ENCODE data around the gene KRT83. TPM values are rescaled to one million over a fixed set of nuclear protein-coding genes. Genes with fewer than 3 reads are reported as not detected.
A peak's percentile ranks its signal among the peaks of the same experiment; 100 is the strongest.
"Not testable (repeated sequence)": the region's sequence is repeated elsewhere in the genome, so short reads cannot be mapped to it uniquely, and the experiment has no call there.

KRT83 gene
- total RNA-seq, 2 donors from 2014 or later = not detected

- intact Hi-C loops (cut with DNase I, micrococcal nuclease) = no loop called here
- DNase-seq (no peak), ATAC-seq (no peak)
These were observed 3.6 kb downstream of the KRT83 start for GRCh38 chr12:52317468-52318052.

DNA sequence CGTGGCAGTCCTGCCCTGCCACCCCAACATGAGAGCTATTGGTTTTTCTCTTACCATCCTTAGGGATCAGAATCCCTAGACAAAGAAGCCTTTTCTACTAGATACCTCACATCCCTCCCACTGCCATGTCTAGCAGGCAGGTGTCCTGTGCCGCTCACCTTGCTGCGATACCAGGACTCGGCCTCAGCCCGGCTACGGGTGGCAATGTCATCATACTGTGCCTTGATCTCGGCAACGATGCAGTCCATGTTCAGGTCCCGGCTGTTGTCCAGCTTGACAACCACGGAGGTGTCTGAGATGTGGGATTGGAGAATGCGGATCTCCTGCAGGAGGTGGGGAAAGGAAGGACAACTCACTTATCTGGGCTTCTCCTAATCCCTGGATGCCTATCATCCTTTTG, 4.5 kb downstream of the KRT83 start:
- no peak for ATAC-seq
- no peak for DNase-seq
- intact Hi-C loops (cut with DNase I, micrococcal nuclease) = no loop called here

DNA sequence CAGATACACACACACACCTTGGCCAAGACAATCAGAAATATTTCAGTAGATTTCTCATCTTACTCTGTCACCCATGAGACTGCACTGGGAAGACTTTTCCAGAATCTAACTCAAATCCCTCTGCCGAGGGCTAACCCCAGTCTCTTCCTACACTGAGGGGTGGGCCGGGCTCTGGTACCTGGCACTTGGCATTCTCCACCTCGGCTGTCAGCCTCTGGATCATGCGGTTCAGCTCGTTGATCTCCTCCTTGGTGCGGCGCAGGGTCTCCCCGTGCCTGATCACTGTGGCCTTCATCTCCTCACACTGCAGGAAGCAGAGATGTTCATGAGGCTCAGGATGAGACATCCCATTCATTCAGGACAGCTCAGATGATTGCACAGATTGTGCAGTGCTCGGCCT, 4.9 kb downstream of the KRT83 start:
- intact Hi-C loops (cut with DNase I, micrococcal nuclease) = no loop called here
- no peak for DNase-seq
- no peak for ATAC-seq

GRCh38 chr12:52315721-52316120, 5.5 kb downstream of the KRT83 start:
- peak in 1 of 2 donors; percentile 26 for DNase-seq
- intact Hi-C loops (cut with DNase I, micrococcal nuclease); ATAC-seq: not testable (repeated sequence)

GRCh38 chr12:52314511-52314910, 6.7 kb downstream of the KRT83 start:
- ATAC-seq (no peak), DNase-seq (no peak)
- intact Hi-C loops (cut with DNase I, micrococcal nuclease) = no loop called here

GRCh38 chr12:52313926-52314325, 7.3 kb downstream of the KRT83 start:
- no peak for ATAC-seq
- intact Hi-C loops (cut with DNase I, micrococcal nuclease) = no loop called here
- no peak for DNase-seq

DNA sequence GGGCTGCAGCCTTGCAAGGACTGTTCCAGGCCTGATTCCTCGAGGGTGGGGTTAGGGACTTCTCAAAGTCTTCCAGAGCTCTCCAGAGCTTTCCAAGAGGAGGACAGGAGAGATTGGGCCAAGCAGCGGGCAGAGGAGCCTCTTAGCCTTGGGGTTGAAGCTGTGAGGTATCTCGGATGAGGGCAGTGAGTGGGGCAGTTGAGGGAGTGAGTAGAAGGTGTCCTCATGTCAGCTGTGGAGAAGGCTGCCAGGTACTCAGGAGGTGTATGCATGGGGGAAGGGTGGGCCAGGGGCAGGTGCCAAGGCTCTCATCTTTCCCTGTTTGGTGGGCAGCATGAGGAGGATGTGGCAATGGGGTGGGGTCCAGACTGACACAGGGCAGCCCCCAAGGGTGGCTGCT, 7.7 kb downstream of the KRT83 start:
- no peak for DNase-seq
- intact Hi-C loops (cut with DNase I, micrococcal nuclease) = no loop called here
- ATAC-seq = no peak

DNA sequence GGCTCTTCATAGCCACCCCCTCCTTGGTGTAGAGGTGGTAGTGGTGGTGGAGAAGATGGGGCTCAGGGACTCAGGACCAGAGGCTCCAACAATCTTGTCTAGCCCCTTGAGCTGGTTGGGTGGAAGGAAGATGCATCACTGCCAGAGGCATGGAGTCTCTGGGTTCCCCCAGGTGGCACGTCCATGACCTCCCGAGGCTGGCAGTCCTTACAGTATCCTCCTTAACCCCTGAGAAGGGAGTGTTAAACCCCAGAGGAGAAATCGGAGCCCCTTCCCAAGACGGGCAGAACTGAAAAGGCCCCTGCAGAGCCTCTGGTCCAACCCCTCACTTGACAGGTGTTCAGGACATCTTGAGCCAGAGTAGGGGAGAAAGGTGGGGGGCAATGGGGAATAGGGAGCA, 9.1 kb downstream of the KRT83 start:
- ATAC-seq (no peak), DNase-seq (no peak)
- intact Hi-C loops (cut with DNase I, micrococcal nuclease) = no loop called here

- ATAC-seq = no peak
- intact Hi-C loops (cut with DNase I, micrococcal nuclease) = no loop called here
- no peak for DNase-seq
These were observed 9.9 kb downstream of the KRT83 start for GRCh38 chr12:52311285-52311648.

DNA sequence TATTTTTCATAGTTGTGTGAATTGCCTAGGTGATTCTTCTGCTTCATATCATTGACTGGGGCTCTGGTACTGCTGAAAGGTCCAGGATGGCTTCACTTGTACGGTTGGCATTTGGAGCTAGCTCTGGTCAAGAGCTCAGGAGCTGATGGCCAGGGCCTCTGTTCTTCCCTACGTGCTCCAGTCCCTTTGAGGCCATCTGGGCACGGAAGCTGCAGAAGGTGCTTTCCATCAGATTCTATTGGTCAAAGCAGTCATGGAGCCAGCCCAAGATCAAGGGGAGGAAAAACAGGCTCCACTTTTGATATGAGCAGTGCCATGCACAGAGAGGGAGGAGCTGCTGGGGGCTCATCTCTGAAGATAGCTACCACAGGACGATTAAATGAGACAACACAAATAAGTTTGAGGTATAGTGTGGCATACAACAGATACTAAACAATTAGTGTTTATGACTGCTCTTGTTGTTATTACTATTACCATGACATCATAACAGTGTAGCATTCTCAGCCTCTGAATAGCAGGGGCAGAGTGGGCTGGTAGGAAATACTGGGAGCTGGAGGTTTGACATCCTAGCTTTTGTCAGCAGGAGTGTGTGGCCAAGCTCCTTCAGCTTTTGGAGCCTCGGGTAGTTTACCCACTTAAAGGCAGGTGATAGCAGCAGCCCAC, 10.4 kb downstream of the KRT83 start:
- intact Hi-C loops (cut with DNase I, micrococcal nuclease) = no loop called here
- DNase-seq = no peak
- ATAC-seq = no peak

GRCh38 chr12:52308806-52309425, 12.3 kb downstream of the KRT83 start:
- ATAC-seq (no peak), DNase-seq (no peak)

DNA sequence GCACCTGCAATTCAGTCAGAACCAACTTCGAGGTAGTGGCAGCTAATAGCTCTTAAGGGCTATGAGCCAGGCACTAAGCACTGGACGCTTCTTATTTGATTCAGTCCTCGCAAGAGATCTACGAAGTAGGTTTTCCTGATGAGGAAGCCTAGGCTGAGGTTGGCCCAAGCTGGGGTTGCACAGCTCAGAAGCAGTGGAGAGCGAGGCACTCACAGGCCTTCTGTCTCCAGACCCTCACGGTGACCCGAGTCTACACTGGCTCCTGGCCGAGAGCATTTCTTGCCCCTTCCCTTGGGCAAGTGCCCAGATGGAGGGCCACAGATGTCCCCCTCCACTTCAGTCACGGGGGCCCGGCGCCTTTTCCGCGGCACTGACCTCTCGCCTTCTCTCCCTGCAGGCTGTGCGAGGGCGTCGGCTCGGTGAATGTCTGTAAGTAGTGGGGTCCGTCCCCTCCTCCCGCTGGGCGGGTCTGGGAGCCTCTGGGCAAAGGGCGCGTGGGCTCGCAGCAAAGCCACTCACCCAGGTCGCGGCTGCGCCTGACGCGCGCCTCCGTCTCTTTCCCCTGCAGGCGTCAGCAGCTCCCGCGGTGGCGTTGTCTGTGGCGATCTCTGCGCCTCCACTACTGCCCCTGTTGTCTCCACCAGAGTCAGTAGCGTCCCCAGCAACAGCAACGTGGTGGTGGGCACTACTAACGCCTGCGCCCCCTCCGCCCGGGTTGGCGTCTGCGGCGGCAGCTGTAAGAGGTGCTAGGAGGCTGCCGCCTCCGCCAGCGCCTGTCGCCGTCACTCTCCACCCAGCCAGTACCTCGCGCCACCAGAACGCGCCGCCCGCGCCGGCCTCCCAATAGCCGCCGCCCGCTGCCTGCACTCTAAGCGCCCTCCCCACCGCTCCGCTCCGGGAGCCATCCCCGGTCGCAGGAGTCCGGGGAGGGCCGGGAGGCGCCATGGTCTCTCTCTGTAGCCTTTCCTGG, 13.1 kb downstream of the KRT83 start:
- peak; percentile 94 for ATAC-seq
- peak; percentile 38 to 62 for DNase-seq
- intact Hi-C loops (cut with DNase I, micrococcal nuclease) = no loop called here

More at GRCh38 chr12:52308806-52309425, 12.3 kb downstream of the KRT83 start:
- intact Hi-C loops (cut with DNase I, micrococcal nuclease) = no loop called here

DNA sequence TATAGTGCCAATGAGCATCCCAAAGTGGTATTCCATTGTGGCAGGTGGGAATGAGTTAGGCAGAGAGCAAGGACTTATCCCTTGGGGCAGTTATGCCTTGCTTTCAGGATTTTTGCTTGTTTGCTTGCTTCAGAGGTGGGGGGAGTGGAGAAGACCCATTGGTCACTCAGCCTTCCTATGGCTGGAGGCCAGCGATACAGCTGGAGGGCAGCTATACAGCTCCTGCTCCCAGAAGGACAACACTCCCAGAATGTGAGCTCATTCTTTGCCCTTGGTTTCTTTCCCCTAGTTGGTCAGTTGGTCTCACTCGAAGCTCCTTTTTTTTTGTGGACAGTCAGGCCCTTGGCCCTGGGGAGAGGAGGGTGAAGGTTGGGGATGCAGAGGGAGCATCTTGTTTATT, 14.5 kb downstream of the KRT83 start:
- ATAC-seq (no peak), DNase-seq (no peak)
- intact Hi-C loops (cut with DNase I, micrococcal nuclease) = no loop called here

DNA sequence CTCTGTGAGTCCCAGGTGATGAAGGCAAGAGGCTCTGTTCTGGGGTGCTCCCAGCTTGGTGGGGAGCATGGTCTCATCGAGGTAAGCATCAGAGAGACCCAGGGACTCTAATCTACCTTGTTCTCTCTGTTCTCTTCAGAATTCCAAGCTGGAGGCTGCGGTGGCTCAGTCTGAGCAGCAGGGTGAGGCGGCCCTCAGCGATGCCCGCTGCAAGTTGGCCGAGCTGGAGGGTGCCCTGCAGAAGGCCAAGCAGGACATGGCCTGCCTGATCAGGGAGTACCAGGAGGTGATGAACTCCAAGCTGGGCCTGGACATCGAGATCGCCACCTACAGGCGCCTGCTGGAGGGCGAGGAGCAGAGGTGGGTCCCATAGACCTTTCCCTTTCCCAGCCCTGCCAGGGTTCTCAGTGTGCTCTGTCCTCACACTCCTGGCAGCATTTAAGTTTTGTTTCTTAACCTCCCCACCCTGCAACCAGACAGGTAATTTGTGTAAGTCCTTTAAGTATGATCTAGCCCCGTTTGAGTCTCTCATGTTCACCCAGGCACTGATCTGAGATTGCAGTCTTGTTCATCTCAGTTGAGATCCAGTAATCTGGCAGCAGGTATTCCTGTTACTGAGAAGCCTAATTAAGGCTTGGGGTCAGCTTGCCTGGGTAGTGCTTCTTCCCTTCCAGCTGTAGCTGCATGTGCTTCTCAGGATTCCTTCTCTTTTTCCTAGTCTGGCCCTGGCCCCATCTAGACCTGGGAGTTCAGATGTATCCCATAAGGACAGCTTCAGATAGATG, 15.1 kb downstream of the KRT83 start:
- ATAC-seq (no peak), DNase-seq (no peak)

DNA sequence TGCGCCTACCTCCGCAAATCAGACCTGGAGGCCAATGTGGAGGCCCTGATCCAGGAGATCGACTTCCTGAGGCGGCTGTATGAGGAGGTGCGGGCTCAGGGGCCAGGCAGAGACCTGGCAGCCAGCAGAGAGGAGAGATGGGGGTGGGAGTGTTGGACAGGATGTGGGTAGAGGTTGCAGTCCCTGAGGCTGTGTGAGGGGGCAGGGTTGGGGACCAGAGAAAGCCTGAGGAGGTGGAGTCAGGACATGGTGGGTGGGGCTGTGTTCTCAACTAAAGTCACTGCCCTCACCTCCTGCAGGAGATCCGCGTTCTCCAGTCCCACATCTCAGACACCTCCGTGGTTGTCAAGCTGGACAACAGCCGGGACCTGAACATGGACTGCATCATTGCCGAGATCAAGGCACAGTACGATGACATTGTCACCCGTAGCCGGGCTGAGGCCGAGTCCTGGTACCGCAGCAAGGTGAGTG, 16.2 kb downstream of the KRT83 start:
- intact Hi-C loops (cut with DNase I, micrococcal nuclease); ATAC-seq: not testable (repeated sequence)
- DNase-seq = peak in 1 of 2 donors; percentile 10

More for the DNA sequence above, 15.1 kb downstream of the KRT83 start:
- intact Hi-C loops (cut with DNase I, micrococcal nuclease) = no loop called here

DNA sequence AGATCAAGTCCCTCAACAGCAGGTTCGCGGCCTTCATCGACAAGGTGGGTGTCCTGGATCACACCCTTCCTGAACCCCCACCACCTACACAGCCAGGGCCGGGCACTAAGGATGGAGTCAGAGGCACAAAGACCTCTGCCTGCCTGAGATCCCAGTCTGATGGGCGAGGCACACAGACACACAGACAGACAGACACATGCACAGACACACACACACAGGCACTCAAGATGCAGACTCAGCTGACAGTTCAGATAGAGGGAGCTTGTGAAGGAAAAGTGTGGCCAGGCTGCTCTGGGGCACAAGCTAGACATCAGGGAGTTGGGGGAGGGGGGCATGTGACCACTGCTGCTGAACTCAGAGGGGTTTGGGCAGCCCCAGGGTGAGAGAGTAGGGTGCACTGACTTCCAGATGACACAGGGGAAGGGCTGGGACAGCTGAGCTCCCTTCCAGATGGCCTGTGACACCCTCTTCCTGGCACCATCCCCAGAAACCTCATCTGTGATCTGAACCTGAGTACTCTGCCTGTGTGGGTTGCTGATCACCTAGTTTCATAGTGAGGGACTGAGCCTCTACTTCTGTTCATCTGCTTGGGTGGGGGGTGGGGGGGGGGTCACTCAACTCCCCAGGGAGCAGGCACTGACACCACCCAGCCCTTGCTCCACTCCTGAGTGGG, 18.8 kb downstream of the KRT83 start:
- ATAC-seq; intact Hi-C loops (cut with DNase I, micrococcal nuclease); DNase-seq: not testable (repeated sequence)

DNA sequence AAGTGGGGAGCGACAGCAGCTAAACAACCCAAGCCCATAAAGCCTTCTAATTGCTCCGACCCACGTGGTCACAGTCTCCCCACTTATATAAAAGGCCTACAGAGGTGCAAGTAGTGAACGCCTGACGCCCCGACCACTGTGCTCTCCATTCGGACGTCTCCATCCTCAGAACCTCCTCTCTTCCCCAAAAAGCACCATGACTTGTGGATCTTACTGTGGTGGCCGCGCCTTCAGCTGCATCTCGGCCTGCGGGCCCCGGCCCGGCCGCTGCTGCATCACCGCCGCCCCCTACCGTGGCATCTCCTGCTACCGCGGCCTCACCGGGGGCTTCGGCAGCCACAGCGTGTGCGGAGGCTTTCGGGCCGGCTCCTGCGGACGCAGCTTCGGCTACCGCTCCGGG, 19.5 kb downstream of the KRT83 start:
- ATAC-seq; intact Hi-C loops (cut with DNase I, micrococcal nuclease): not testable (repeated sequence)
- DNase-seq = peak in 1 of 2 donors; percentile 9
